COLO668 (cell line): Measurements from ENCODE around the gene HMCES.
"Not testable (repeated sequence)": the region's sequence is repeated elsewhere in the genome, so short reads cannot be mapped to it uniquely, and the experiment has no call there.

Experiments used
- DNase-seq: peaks from one replicate; lab custom pipeline; 2025; ENCODE audit not compliant: unreplicated experiment; lab: John Stamatoyannopoulos, UW

Gene HMCES

DNA sequence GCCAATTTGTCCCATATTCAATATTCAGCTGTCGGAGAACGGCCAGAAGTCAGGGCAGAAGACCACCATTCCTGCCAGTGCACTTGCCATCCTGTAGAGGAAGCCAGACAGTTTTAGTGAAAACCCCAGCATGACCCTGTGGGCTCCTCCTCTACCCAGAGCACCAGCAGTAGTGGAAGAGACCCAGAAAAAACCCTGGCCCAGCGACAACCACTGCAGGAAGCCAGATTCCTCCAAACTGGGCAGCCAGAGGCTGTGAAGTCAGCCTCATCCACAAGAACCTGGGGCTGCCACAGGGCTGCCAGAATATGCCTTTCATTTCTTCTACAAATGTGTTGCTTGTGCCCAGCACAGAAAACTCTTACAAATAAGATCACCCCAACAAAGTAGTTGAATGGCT is 67.3 kb downstream of the HMCES start:
- no peak for DNase-seq

DNA sequence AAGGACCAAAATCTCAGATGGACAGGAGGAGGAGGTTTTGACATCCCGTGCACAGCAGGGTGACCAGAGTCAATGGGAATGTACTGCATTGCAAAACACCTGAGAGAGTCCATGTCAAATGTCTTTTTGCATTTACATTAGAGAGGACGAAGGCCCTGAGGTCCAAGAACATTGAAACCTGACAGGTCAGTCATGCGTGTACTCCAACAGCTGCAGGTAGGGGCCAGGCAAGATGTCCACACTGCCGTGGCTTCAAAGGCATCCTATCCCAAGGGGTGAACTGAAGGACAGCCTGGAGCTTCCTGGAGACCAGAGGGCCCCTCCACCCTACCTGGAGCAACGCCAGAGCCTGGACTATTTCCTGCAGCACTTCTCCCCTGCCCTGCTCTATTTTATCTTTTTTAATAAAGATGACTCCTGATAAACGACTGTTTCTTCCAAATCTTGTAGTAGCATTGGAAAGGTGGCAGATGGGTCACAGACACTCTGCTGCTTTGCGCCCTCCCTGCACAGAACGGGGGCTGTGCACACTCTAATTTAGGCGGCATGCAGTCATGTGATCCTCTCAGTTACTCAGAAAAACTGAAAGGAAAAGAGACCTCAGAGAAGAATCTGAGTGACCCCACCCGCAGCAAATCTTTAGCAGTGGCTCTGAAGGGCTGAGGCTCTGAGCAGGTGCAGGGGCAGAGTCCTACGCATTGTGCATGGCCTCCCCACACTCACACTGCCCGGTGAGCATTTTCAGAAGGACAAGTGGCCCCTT is 68.2 kb downstream of the HMCES start:
- no peak for DNase-seq

DNA sequence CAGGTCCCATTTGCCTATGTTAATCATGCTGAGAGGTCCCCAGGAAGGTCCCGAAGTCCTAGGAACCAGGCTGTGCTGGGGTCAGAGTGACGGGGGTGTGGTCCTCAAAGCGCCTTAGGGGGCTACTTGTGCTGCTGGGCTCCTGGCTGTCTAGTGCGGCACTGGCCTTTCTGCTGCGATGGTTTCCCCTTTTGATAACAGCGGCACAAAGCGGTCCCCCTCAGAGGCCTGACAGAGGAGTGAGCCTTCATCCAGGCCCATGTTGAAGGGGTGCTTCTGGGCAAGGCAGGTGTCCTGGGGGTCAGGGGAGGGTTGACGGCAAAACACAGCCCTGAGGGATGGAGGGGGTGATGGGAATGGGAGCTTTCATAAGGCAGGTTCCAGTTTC is 68.8 kb downstream of the HMCES start:
- DNase-seq = no peak

DNA sequence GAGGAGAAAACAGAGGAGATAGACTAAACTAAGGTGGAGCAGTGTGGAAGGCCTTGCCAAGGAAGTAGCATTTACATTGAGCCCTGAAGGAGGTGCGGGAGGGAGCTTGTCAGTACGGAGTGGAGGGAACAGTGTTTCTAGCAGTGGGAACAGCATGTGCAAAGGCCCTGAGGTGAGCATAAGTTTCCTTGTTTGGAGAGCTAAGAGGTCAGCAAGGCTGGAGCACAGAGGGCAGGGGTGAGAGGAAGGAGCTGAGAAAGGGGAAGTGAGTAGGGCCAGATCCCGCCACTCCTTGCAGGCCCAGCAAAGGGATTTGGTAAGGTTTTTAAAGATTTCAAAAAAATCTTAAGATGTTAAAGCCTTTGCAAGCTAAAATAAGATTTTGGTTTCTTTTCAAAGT is 70.1 kb downstream of the HMCES start:
- no peak for DNase-seq

DNA sequence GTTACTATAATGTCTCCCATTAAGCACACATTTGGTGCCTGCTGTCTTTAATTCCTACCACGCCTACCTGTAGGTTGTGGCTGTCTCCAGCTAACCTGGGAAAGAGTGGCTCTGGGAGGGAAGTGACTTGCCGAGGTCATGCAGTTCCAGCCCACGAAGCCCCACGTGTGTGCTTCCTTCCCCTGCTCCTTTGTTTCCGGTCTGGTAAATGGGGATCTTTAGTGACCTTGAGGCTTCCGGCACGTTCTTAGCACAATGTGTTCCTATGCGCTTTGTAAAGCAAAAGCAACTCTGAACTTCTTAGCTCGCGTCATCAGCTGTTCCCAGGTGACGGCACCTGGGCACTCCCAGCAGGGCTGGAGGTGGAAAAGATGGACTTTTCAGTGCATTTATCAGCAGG is 70.5 kb downstream of the HMCES start:
- not testable (repeated sequence) for DNase-seq

DNA sequence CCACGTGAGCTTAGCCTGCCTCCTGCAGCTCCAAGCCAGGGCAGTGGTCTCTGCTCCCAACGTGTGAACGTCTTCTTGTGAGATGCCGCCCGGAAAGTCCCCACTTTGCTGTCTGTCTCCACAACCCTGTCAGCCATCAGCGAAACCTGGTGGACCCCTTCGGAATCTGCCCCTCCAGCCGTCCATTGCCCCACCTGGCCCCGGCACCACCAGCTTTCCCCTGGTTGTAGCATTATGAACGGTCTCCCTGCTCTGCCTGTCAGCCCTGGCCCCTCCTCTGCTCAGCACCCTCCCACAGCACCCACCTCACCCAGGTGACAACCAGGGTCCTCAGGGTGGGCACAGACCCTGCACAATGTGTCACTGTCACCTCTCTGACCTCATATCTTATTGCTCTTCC is 71.1 kb downstream of the HMCES start:
- no peak for DNase-seq

DNA sequence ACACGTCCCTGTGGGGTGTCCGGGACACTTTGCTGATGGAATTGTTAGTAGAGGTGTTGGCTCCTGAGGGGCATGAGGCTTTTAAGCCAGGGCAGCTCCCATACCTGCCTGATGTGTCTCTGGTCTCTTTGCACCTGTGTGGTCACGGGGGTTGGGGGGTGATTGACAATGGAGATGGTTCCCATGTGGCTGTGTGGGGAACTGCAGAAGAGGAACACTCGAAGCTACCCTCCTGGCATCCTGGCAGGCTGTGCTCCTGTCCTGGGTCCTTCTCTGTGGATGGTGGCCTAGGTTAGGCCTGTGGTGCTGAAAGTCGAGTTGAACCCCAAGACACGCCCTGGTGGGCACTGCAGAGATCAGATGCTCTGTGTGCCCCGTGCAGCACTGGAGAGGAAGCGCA is 73.4 kb downstream of the HMCES start:
- DNase-seq = no peak

DNA sequence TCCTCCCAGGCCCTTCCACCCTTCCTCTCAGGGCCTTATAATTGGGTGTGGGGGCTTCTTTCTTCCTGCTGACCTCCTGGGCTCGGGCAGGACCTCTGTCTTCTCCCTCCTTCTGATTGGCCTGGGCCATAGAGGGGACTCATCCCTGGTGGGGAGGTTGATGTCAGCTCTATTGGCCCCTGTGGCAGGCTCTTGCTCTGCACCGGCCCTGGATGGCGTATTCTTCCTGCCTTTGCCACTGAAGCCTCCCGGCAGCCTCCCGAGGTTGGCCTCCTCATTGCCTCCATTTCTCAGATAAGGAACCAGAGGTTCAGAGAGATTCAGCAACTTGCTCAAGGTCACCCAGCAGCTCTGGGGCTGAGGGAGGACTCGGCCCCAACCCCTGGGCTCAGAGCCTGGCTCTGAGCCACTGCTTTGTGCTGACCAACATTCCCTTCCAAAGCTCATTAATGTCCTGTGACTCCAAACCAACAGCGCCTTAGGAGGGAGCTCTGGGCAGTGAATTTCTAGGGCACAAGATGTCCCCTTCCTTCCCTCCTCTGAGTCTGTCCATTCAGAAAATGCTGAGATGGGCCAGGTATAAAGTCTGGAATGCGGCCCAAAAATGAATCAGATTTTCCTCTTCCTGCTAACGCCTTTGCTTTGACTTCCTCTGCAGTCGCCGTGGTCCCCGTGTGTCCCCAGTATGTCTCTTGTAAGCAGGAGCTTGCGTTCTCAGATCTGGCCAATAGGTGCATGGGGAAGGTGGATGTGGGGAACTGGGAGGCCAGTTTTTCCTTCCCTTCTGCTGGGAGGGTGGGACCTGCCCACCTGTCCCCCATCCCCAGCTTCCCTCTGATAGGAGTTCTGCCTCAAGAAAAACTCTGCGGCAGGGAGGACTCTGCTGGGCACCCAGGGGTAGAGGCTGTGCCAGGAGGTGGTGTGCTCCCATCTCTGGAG is 74.2 kb downstream of the HMCES start:
- DNase-seq = no peak

DNA sequence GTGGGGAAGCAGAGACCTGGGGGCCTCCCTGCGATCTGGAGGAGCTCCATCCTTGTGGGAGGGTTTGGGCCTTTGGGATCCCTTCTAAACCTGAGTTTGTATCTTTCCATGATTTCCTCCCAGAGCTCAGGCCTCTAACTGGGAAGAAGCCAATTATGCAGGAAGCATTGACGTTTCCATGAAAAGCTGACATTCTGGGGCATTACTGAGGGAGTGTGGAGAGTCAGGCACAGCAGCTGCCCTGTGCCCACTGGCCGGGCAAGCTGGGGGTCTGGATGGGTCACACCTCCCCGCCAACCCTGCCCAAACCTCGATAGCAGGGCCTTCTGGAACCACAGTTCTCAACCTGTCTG is 74.9 kb downstream of the HMCES start:
- no peak for DNase-seq
